GM19438 (cell line): ENCODE measurements around the gene B3GALT6.

ENCODE experiments used
- ATAC-seq: cut with Tn5 transposase; IDR thresholded peaks from one replicate; pipeline ENCODE4 v1.9.1; 2021; ENCODE audit warnings: low read depth; ENCODE audit not compliant: unreplicated experiment

Gene B3GALT6

GRCh38 chr1:1215080-1215676 lies 16.9 kb upstream of the B3GALT6 start:
- no peak for ATAC-seq

- ATAC-seq: no peak
Observed at GRCh38 chr1:1215881-1216605, 16.0 kb upstream of the B3GALT6 start.

DNA sequence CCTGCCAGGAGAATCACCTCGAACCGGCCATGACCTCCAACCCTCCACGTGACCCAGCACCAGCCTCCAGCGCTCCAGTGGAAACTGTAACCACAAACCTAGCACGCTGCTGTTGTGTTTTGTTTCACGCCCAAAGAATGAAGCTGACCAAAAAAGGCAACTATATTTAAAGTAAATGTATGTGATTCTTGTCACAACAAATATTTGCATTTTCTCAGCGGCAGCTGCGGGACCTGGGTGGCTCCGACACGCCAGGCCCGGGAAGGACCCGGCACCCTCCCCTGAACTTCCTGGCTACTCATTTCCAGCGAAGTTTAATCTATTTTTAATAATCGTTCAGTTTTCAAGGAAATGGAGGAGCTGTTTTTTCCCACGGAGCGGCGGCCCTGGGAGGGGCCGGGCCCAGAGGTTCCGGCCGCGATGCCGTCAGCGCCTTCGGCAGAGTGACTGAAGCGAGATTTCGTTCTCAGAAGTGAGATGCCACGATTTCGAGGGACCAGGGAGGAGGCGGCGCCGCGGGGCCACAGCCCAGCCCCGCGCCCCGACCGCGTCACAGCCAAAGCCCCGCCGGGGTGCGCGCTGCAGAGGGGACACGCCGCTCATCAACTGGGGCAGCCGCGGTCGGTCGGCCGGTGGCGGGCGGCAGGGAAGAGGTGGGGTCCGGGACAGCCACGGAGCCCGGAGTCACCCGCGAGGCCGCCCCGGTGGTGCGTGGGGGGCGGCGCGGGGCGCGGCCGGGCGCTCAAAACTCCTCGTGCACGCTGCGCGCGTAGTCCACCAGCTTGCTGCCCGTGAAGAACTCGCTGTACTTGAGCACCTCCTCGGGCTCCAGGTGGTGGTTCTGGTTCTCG lies 15.0 kb upstream of the B3GALT6 start:
- ATAC-seq: no peak

- no peak for ATAC-seq
Observed at GRCh38 chr1:1217621-1218523, 14.2 kb upstream of the B3GALT6 start.

GRCh38 chr1:1218524-1219200 lies 13.4 kb upstream of the B3GALT6 start:
- no peak for ATAC-seq

DNA sequence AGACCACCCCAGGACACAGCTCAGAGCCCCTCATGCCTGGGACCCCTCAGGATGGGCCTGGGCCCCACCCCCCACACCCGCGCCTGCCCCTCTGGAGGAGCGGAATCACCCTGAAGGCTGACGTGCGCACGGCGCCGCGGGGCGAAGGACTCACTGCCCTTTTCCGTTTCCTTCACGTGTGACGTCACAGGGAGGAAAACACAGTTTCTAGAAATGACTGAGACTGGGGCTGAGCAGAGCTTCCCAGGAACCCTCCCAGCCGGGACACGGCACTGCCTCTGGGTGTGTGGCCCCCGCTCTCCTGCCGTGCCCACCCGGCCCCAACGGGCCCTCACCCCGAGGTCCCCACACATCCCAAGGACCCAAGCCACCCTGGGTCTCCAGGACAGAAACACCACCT lies 12.7 kb upstream of the B3GALT6 start:
- ATAC-seq: no peak

- no peak for ATAC-seq
Observed at GRCh38 chr1:1220197-1220596, 11.8 kb upstream of the B3GALT6 start.

DNA sequence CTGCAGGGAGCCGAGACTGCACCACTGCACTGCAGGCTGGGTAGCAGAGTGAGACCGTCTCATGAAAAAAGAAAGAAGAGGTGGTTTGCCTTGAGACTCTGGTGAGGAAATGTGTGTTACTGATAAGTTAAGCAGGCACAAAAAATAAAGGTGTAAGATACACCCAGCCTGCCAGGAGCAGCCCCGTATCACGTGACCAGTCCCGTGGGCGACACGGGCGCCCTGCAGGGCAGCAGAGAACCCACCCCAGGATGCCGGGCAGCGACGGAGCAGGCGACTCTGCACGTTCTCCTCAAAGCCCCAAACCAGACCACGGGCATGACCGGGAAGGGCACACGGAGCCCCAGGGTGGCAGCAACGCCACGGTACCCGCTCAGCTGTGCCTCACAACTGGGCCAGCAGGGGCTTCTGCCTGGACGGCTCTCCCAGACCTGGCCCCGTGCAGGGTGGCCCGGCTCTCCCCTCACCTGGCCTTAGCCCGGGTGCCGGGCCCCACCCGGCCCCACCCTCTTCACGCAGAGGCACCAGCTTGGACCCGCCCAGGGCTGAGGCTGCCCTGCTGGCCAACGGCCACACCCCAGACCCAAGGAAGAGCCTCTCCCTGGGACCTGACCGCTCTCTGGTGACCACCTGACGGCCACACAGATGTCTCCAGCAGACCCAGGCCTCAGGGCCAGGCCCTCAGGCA lies 10.0 kb upstream of the B3GALT6 start:
- ATAC-seq: no peak

DNA sequence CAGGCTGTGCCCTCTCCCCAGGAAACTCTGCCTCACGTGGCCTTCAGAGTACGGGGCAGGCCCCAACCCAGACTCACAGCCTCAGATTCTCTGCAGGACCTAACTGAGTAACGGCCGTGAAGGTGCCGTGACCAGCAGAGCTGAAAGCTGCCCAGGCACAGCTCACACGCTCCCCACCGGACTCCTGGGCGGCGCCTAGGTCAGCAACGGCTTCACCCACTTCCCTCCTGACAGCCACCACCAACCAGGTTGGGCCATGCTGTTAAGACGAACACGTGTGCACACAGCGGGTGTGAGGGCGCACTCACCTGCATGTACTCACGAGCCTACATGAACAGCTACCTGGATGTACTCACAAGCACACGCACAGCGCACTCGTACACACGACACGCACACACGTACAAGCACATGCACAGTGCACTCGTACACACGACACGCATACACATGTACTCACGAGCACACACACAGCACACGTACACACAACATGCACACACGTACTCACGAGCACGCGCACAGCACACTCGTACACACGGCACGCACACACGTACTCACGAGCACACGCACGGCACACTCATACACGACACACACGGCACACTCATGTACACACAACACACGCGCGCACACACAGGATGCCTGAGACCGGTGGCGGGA lies 9.3 kb upstream of the B3GALT6 start:
- no peak for ATAC-seq

DNA sequence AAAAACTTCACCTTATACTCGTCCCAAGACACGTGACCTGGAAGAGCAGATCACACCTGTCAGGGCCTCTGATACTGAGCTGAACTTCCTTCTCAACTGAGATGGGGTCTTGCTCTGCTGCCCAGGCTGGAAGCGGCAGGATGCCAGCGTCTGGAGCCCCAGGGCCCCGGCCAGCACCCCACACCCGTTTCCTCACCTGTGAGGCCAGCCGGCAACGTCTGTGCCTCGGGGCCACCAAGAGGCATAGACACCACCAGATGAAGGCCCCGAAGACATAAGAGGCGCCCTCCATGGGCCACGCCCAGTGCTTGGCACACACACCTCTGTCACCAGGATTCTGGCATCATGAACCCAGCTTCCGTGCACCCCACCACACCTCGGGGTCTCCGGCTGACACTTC lies 8.7 kb upstream of the B3GALT6 start:
- no peak for ATAC-seq

- no peak for ATAC-seq
Observed at GRCh38 chr1:1223891-1224290, 8.1 kb upstream of the B3GALT6 start.

- no peak for ATAC-seq
Observed at GRCh38 chr1:1225238-1225845, 6.7 kb upstream of the B3GALT6 start.

DNA sequence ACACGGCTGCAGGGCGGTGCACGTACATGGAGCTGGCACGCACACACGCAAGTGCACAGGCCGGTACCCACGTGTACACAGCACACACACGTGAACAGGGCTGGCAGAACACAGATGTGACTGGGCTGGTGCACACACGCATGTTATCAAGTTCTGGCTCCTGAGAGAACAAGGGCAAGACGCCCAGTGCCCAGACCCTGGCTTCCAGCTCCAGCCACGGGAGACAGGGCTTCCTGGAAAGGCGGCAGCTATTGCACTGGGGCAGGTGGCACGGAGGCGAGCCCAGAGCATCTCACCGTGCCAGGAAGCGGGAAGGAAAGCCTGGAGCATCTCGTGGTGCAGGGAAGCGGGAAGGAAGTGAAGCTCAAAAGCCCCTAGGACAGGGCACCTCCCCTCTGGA lies 6.1 kb upstream of the B3GALT6 start:
- no peak for ATAC-seq

DNA sequence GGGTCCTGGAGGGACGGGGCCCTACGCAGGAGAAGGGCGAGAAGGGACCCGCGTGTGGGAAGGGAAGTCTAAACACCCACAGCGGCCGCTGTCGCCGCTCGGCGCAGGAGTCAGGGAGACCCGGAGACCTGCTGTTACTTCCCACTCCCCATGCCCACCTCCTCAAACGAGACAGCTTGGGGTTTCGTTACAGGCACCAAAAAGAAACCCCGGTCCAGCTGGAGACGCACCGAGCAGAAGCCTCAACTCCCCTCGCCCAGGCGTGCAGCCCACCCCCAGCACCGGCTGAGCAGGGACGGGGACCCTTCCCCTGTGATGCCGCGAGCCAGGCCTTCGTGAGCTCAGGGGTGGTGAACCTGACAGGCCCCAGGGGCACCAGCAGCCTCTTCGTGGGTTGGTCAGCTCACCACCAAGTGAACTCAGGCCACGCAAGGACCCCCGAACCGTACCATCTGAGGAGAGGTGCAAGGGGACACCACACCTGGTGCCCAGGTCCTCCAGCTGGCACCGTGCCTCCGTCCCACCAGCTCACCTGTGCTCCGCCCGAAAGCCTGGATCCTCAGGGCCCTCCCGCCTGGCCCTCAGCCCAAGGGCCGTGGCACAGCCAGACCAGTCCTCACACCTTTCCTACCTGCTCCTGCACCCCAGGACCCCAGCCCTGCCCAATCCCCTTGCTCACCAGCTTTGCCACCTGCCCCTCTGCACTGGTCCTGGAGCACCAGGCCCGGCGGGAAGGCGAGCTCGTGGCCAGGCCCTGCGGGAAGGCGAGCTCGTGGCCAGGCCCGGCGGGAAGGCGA lies 5.3 kb upstream of the B3GALT6 start:
- ATAC-seq: no peak

GRCh38 chr1:1227386-1227785 lies 4.7 kb upstream of the B3GALT6 start:
- ATAC-seq: no peak

GRCh38 chr1:1228187-1228586 lies 3.9 kb upstream of the B3GALT6 start:
- ATAC-seq: no peak

DNA sequence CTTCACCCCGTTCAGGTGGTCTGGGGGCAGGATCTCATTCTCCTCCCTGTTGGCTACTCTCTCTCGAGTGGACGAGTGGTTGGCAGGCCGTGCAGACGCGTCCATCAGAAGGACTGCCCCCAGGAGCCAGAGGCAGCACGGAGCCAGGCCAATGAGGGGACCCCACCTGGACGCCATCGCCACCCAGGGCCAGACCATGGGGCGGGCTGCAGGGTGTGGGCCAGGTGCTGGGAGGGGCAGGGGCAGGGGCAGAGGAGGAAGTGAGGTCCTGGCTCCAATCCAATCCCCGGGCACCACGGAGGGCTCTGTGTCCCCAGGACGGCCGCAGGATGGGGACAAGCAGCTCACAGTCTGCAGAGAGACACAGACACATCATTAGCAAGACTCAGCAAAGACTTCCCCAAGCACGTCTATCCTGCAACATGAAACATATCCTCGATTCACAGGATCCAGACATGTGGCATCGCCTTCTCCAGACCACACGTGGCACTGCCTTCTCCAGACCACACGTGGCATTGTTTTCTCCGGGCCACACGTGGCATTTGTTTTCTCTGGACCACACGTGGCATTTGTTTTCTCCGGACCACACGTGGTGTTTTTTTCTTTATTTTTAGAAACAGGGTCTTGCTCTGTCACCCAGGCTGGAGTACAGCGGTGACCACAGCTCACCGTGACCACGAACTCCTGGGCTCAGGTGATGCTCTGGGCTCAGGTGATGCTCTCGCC lies 3.3 kb upstream of the B3GALT6 start:
- no peak for ATAC-seq
